ENCODE data around the gene BLACAT1. TPM values are rescaled to one million over a fixed set of nuclear protein-coding genes. Genes with fewer than 3 reads are reported as not detected.

BLACAT1 gene
- total and polyA plus RNA-seq, 2 of the 13 experiments (the other 11 are each of a cell fraction or from before 2014, with no cell fraction given) = 1.2 to 2.8 TPM

DNA sequence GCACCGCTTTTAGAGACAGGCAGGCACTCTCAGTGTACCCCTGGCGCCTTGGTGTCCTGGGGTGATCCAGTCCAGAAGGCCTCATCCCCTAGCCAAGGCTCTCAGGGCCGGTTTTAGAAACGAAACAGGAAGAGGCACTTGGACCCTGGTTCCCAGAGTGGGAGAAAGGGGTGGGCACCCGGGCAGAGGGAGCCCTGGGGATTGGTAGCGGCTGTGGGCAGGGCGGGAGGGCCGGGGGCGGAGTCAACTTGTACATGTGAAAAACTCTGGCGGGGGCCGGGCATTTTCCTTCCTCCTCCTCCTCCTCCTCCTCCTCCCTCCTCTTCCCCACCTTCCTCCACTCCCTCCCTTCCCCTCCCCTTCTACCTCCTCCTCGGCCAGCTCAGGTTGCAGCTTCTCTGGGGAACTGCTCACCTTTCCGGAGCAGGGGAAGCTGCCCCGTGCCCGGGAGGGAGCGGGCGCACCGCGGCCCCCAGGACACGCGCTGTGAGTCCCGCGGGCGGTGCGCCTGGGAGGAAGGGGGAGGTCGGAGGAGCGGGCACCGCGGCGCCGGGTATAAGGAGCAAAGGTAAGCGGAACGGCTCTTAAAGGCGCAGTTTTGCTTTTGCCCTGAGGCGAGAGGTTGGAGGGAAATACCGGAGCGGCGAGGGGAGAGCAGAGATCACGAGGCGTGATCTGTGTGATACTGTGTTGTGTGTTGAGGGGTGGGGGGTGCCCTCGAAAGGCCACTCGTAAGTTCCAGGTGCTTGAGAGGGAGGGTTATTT, 48.6 kb upstream of the BLACAT1 start, which contains the start of gene CDK18 (continued):
- TF ChIP-seq, protein P1, sequence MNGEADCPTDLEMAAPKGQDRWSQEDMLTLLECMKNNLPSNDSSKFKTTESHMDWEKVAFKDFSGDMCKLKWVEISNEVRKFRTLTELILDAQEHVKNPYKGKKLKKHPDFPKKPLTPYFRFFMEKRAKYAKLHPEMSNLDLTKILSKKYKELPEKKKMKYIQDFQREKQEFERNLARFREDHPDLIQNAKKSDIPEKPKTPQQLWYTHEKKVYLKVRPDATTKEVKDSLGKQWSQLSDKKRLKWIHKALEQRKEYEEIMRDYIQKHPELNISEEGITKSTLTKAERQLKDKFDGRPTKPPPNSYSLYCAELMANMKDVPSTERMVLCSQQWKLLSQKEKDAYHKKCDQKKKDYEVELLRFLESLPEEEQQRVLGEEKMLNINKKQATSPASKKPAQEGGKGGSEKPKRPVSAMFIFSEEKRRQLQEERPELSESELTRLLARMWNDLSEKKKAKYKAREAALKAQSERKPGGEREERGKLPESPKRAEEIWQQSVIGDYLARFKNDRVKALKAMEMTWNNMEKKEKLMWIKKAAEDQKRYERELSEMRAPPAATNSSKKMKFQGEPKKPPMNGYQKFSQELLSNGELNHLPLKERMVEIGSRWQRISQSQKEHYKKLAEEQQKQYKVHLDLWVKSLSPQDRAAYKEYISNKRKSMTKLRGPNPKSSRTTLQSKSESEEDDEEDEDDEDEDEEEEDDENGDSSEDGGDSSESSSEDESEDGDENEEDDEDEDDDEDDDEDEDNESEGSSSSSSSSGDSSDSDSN (CRISPR knock-in tag; IDR thresholded peaks at IDR 0.05) = peak; percentile 37
- peak; percentile 65 for TF ChIP-seq POLR2AphosphoS5 (IDR thresholded peaks at IDR 0.05; ENCODE audit: low read depth, low read length)
- TF ChIP-seq, protein P2, sequence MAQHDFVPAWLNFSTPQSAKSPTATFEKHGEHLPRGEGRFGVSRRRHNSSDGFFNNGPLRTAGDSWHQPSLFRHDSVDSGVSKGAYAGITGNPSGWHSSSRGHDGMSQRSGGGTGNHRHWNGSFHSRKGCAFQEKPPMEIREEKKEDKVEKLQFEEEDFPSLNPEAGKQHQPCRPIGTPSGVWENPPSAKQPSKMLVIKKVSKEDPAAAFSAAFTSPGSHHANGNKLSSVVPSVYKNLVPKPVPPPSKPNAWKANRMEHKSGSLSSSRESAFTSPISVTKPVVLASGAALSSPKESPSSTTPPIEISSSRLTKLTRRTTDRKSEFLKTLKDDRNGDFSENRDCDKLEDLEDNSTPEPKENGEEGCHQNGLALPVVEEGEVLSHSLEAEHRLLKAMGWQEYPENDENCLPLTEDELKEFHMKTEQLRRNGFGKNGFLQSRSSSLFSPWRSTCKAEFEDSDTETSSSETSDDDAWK (CRISPR knock-in tag; IDR thresholded peaks at IDR 0.05) = no peak
- TF ChIP-seq, protein P3, sequence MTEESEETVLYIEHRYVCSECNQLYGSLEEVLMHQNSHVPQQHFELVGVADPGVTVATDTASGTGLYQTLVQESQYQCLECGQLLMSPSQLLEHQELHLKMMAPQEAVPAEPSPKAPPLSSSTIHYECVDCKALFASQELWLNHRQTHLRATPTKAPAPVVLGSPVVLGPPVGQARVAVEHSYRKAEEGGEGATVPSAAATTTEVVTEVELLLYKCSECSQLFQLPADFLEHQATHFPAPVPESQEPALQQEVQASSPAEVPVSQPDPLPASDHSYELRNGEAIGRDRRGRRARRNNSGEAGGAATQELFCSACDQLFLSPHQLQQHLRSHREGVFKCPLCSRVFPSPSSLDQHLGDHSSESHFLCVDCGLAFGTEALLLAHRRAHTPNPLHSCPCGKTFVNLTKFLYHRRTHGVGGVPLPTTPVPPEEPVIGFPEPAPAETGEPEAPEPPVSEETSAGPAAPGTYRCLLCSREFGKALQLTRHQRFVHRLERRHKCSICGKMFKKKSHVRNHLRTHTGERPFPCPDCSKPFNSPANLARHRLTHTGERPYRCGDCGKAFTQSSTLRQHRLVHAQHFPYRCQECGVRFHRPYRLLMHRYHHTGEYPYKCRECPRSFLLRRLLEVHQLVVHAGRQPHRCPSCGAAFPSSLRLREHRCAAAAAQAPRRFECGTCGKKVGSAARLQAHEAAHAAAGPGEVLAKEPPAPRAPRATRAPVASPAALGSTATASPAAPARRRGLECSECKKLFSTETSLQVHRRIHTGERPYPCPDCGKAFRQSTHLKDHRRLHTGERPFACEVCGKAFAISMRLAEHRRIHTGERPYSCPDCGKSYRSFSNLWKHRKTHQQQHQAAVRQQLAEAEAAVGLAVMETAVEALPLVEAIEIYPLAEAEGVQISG (CRISPR knock-in tag; IDR thresholded peaks at IDR 0.05) = 0 out of 2 replicates have a peak, but pooled peaks have one; percentile 11
- TF ChIP-seq, protein P4, sequence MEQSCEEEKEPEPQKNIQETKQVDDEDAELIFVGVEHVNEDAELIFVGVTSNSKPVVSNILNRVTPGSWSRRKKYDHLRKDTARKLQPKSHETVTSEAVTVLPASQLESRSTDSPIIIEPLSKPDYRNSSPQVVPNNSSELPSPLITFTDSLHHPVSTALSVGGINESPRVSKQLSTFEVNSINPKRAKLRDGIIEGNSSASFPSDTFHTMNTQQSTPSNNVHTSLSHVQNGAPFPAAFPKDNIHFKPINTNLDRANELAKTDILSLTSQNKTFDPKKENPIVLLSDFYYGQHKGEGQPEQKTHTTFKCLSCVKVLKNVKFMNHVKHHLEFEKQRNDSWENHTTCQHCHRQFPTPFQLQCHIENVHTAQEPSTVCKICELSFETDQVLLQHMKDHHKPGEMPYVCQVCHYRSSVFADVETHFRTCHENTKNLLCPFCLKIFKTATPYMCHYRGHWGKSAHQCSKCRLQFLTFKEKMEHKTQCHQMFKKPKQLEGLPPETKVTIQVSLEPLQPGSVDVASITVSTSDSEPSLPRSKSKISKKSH (CRISPR knock-in tag; IDR thresholded peaks at IDR 0.05; ENCODE audit: borderline replicate concordance) = no peak
- peak; percentile 23; the same call in 1 of the 2 replicates for TF ChIP-seq ZNF235 (CRISPR knock-in tag; IDR thresholded peaks at IDR 0.05; ENCODE audit: borderline replicate concordance)
- TF ChIP-seq, protein P5, sequence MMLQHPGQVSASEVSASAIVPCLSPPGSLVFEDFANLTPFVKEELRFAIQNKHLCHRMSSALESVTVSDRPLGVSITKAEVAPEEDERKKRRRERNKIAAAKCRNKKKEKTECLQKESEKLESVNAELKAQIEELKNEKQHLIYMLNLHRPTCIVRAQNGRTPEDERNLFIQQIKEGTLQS (CRISPR knock-in tag; IDR thresholded peaks at IDR 0.05) = 0 out of 2 replicates have a peak, but pooled peaks have one; percentile 17
- no peak for TF ChIP-seq U2AF1 (optimal IDR thresholded peaks at IDR 0.05; ENCODE audit: low read depth, low read length)
- peak; percentile 46; the same call in 1 of the 2 replicates for TF ChIP-seq HNF4A (CRISPR knock-in tag; IDR thresholded peaks at IDR 0.05)
- TF ChIP-seq, protein P6, sequence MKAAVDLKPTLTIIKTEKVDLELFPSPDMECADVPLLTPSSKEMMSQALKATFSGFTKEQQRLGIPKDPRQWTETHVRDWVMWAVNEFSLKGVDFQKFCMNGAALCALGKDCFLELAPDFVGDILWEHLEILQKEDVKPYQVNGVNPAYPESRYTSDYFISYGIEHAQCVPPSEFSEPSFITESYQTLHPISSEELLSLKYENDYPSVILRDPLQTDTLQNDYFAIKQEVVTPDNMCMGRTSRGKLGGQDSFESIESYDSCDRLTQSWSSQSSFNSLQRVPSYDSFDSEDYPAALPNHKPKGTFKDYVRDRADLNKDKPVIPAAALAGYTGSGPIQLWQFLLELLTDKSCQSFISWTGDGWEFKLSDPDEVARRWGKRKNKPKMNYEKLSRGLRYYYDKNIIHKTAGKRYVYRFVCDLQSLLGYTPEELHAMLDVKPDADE (CRISPR knock-in tag; IDR thresholded peaks at IDR 0.05) = peak; percentile 68; the same call in 1 of the 2 replicates
- peak; percentile 79; the same call in 1 of the 2 replicates for TF ChIP-seq NCOA1 (CRISPR knock-in tag; IDR thresholded peaks at IDR 0.05)
- TF ChIP-seq MAZ (IDR thresholded peaks at IDR 0.05; ENCODE audit: borderline replicate concordance, low read depth, low read length) = peak; percentile 40
- TF ChIP-seq MAZ (CRISPR knock-in tag; IDR thresholded peaks at IDR 0.05; ENCODE audit: low read depth) = peak; percentile 28; the same call in 1 of the 2 replicates
- TF ChIP-seq ZNF674 (CRISPR knock-in tag; IDR thresholded peaks at IDR 0.05; ENCODE audit: low read depth) = no peak
- TF ChIP-seq KLF11 (CRISPR knock-in tag; IDR thresholded peaks at IDR 0.05) = no peak
- peak; percentile 57; the same call in 1 of the 2 replicates for TF ChIP-seq ZNF878 (CRISPR knock-in tag; IDR thresholded peaks at IDR 0.05)
- peak; percentile 47; the same call in 1 of the 2 replicates for TF ChIP-seq PHF20 (CRISPR knock-in tag; IDR thresholded peaks at IDR 0.05)
- TF ChIP-seq ZNF331 (CRISPR knock-in tag; IDR thresholded peaks at IDR 0.05) = 0 out of 2 replicates have a peak, but pooled peaks have one; percentile 15
- peak; percentile 56; the same call in 1 of the 2 replicates for TF ChIP-seq IRF2 (CRISPR knock-in tag; IDR thresholded peaks at IDR 0.05)

All from HepG2 (cell line).